GM21825 (cell line): Measurements from ENCODE around the gene OLA1.

Experiments used
- ATAC-seq: cut with Tn5 transposase; IDR thresholded peaks from one replicate; pipeline ENCODE4 v1.9.1; 2021; ENCODE audit warnings: mild to moderate bottlenecking, moderate library complexity; ENCODE audit not compliant: unreplicated experiment

OLA1 gene

DNA sequence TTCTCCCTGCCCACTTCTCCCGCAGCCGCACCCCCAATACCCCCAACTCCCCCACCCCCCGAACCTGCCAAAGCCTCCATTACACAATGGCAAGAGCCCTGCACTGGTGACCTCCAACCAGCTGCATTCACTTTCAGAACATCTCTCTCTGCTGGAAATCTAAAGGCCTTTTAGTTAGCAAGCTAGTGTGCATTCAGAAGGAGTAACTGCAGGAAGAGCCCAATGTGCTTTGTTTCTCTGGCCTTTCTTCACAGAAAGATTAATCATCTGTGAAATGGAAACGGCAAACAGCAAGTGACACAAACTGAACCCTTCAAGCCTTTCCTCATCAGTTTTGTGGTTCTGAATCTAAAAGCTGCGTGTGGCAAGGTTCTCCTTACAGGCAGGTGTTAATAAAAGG, 124.2 kb downstream of the OLA1 start:
- ATAC-seq = no peak

GRCh38 chr2:174122185-174122584, 126.1 kb downstream of the OLA1 start:
- ATAC-seq = no peak

DNA sequence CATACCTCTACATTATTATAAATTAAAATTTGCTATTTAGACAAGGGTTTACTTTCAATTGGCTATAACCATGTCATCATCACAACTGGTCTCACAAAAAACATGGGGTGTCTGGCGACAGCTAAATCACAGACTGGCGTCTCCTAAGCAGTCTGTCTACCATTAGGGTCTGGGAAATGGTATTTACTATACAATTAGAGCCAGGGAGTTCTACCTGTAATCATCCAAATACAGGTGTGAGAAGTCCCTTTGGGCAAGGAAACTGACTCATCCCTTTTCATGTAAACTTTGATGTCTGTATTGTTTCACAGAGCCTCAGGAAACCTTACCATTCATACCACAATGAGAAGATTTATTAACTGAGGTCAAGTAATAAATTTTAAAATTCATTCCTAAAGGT, 126.7 kb downstream of the OLA1 start:
- ATAC-seq = no peak

- no peak for ATAC-seq
These were observed 127.2 kb downstream of the OLA1 start for GRCh38 chr2:174121175-174121574.

- ATAC-seq = no peak
These were observed 128.0 kb downstream of the OLA1 start for GRCh38 chr2:174120346-174120745.

- ATAC-seq = no peak
These were observed 130.1 kb downstream of the OLA1 start for GRCh38 chr2:174117951-174118930.

- ATAC-seq = no peak
These were observed 136.3 kb downstream of the OLA1 start for GRCh38 chr2:174112073-174112472.

GRCh38 chr2:174108579-174108978, 139.8 kb downstream of the OLA1 start:
- ATAC-seq = no peak

- no peak for ATAC-seq
These were observed 141.6 kb downstream of the OLA1 start for GRCh38 chr2:174106736-174107135.

- ATAC-seq = no peak
These were observed 153.8 kb downstream of the OLA1 start for GRCh38 chr2:174094542-174094941.

- ATAC-seq = no peak
These were observed 157.9 kb downstream of the OLA1 start for GRCh38 chr2:174090476-174090875.

DNA sequence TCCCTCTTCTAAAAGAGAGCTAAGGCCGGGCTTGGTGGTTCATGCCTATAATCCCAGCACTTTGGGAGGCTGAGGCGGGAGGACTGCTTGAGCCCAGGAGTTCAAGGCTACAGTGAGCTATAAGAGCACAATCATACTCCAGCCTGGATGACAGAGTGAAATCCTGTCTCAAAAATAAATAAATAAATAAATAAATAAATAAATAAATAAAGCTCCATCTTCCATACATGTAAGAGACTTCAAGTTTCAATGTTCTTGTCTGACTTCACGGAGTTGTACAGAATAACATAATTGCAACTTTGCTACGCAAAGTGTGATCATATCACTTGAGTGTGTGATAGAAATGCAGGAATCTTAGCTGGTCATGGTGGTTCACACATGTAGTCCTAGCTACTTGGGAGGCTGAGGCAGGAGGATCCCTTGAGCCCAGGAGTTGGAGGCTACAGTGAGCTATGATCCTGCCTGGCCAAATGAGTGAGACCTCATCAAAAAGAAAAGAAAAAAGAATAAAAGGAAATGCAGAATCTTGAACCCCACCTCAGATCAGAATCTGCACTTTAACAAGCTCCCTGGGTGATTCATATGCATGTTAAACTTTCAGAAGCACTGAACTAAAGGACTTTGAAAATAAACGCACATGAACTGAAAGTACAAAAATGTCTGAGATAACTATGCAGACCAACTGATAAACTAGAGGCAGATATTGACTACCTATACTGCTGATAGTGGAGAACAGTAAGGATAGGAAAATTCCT, 159.4 kb downstream of the OLA1 start:
- no peak for ATAC-seq

- no peak for ATAC-seq
These were observed 161.6 kb downstream of the OLA1 start for GRCh38 chr2:174086708-174087107.

DNA sequence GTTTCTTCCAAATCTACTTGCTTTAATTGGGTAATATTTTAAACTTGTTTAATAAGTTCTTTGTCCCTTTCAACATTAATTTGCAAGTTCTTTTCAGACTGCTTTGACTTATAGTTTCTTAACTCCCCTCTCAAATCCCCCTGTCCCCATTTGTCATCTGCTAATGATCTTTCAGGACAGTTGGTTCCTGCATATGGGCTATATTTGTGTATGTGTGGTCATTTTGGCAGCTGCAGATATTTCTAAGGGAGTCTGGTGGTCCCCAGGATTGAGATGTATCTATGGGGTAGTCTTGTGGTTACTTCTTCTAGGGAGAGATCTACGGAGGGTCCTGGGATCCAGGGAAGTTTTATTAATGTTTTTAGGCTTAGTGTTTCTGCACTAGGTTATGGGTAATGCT, 162.6 kb downstream of the OLA1 start:
- ATAC-seq = no peak

DNA sequence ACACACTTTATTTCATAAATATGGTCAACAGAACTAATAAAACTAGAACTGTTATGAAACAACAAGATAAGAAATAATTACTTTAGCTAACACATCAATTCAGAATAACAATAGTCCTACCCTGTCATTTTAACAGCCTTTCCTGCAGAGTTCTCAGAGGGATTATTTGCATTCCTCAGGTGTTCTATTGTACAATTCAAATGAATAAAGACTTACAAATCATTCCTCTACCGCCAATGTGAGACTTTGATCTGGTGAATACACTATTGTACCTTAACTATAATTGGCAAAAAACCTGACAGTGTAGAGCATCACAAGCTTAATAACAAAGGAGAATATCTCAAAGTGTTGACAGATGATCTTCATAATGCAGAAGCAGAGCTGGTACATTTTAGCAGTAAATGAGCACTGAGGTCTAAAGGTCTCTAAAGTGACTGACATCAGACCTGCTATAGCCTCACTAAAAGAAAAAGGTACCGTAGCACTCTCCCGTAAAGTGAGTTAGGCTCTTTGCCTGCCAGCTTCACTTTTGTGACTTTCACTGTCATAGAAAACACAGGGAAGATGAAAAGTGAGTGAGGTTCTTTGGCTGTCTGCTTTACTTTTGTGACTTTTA, 164.4 kb downstream of the OLA1 start:
- ATAC-seq = no peak

- no peak for ATAC-seq
These were observed 167.6 kb downstream of the OLA1 start for GRCh38 chr2:174080672-174081121.

GRCh38 chr2:174078275-174078674, 170.1 kb downstream of the OLA1 start:
- no peak for ATAC-seq

- no peak for ATAC-seq
These were observed 171.4 kb downstream of the OLA1 start for GRCh38 chr2:174076975-174077374.

DNA sequence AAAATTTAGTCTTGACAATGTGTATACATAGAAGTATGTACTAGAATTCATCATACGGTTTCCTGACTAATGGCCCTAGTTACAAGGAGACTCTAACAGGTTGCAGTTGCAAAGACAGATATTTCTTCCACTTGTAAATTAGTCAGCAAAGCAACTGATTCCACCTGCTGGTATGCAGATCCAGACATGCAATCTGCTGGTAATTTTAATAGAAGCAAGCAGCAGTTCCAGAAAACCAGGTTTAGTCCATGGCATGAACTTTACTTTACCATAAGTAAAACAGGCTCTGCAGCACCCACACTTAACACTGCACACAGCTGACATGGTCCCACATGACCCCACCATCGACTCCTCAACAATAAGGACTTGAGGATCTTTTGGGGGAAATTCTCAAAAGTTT, 172.3 kb downstream of the OLA1 start:
- no peak for ATAC-seq

DNA sequence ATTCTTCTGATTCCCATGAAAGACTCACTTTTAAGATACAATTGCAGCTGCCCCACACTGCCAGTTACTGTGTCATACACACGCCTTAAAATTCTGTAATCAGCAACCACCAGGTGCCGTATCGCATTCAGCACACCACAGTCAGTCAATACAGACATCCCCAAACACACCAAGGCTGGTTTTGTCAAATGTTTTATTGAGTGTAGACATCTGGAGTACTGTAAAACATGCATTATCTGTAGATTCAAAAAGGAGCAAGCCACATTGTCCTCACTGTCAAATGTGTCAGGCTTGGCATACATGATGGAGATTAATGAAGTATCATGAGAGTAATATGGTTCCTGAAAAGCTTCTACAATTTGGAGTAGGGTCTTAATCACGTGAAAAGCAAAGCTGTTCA, 173.5 kb downstream of the OLA1 start:
- ATAC-seq = no peak

GRCh38 chr2:174072857-174073256, 175.5 kb downstream of the OLA1 start:
- ATAC-seq = no peak
